SJCRH30 (cell line): ENCODE measurements around the gene MYH11. TPM values are rescaled to one million over a fixed set of nuclear protein-coding genes. Genes with fewer than 3 reads are reported as not detected.

Experiments
- total RNA-seq: library from RNA; depleted of rRNA; stranded (reverse); fragments of >200 nt; shearing (Covaris generic); gene quantifications from 2 replicates; pipeline ENCODE4 v1.2.3, GENCODE V29; 2014; rRNA removed

MYH11 gene
- total RNA-seq, 1 experiment from 2014 or later: 0.08 TPM

Other genes with a start within 250 kb of the MYH11 start
- 21.5 and 25.2 TPM in 2 replicates for gene MARF1, start 213.9 kb downstream of the MYH11 start, total RNA-seq
- 92.8 and 95.6 TPM in 2 replicates for gene NDE1, start 206.8 kb downstream of the MYH11 start, total RNA-seq
- 38.6 and 44.1 TPM in 2 replicates for gene CEP20, start 31.6 kb upstream of the MYH11 start, total RNA-seq
- 10.0 and 10.1 TPM in 2 replicates for gene ABCC1, start 92.6 kb upstream of the MYH11 start, total RNA-seq